Mesenteric fat pad (tissue), 1 donor: ENCODE results near the gene FAM20C. TPM values are rescaled to one million over a fixed set of nuclear protein-coding genes. Genes with fewer than 3 reads are reported as not detected.
"Not testable (repeated sequence)": the region's sequence is repeated elsewhere in the genome, so short reads cannot be mapped to it uniquely, and the experiment has no call there.

Source experiments
- DNase-seq: peaks from one replicate; pipeline ENCODE4 v3.0.0-alpha.2; 2020; ENCODE audit warnings: low spot score
- total RNA-seq: library from RNA; stranded (reverse); fragmentation: NEBNext Ultra II Directional; extraction: Animal tissue kit (Norgen Biotek cat#: 25700); gene quantifications from one replicate; pipeline ENCODE4 v1.2.1, GENCODE V29; 2021
- donor health status: DM: yes; HTN: yes; CAD: no.

Gene FAM20C
- total RNA-seq, 1 donor from 2014 or later = 121 TPM

DNA sequence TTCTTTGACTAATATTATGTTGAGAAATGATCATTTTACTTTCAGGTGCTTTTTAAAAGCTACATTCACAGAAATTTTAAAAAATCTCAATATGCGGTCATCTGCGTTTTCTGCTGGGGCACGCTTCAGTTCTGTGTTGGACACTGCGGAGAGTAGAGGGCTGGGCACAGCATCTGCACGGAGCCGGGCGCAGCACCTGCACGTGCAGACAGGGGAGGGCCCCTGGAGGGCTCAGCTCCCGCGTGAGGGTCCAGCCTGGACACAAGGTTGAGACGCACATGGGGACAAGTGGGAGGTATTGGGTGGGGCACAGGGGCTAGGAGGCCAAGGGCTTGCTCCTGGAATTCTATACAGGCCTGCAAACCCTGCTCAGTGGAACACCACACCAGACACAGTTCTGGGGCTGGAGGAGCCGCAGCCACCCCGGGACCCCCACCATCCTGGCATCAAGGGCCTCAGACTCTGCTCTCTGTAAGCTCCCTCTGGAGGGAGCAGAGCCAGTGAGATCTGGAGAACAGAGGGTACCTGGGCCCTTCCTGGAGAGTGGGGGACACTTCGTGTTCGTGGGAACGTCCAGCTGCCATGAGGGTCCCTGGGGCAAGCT, 20.4 kb upstream of the FAM20C start:
- no peak for DNase-seq

GRCh38 chr7:173209-173918, 19.0 kb upstream of the FAM20C start:
- DNase-seq = no peak

DNA sequence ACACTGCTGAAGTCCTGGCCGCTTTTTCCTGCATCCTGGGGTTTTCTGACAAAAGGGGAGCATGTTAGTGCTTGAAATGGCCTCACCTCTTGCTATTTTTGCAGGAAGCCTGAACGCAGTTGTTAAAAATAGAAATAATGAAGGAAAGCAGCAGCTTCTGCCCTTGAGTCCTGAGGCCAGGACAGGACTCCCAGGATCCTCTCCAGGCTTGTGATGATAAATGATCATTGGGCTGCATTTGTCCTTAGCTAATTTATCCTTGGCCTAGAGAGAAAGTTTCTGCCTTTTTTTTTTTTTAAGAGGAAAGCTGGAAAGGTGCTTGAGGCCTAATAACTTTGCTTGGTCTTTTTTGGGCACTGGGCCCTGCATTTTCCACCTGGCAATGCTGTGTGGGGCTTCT, 17.7 kb upstream of the FAM20C start:
- no peak for DNase-seq

GRCh38 chr7:175955-176354, 16.4 kb upstream of the FAM20C start:
- DNase-seq = no peak

DNA sequence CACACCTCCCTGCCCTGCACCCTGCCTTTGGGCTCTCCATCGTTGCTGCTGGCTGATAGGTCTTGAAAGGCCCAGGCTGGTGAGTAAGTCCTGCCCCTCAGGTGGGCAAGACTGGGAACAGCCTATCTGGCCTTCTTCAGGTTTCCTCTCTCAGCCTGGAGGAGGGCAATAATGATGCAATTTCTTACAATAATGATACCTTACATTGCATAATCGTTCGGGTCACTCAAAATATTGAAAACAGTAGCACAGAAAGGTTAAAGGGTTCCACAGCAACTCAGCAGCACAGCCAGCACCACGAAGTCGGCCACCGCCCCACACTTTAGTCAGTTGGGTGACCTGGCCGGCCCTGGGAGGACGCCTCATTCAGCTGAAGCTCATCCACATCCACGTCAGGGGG, 16.0 kb upstream of the FAM20C start:
- DNase-seq = no peak

- no peak for DNase-seq
Observed at GRCh38 chr7:176786-177459, 15.4 kb upstream of the FAM20C start.

DNA sequence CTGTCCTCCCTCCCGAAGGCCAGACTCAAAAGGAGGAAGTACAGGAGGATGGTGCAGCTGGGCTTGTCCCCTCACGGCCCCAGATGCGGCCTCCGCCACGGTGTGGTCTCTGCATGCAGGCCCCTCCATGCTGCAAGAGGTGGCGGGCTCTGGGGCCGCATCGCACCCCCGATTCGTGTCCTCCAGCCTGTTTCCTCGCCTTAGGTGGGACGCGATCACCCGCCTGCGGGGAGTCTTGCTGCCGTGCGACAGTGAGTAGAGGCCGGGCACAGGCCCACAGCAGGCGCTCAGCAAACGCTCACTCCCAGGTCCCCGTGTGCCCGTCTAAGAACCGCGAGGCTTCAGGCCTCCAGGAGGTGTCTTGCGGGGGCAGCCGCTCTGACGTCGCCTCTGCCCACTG, 13.9 kb upstream of the FAM20C start:
- no peak for DNase-seq

- no peak for DNase-seq
Observed at GRCh38 chr7:179209-179681, 13.1 kb upstream of the FAM20C start.

DNA sequence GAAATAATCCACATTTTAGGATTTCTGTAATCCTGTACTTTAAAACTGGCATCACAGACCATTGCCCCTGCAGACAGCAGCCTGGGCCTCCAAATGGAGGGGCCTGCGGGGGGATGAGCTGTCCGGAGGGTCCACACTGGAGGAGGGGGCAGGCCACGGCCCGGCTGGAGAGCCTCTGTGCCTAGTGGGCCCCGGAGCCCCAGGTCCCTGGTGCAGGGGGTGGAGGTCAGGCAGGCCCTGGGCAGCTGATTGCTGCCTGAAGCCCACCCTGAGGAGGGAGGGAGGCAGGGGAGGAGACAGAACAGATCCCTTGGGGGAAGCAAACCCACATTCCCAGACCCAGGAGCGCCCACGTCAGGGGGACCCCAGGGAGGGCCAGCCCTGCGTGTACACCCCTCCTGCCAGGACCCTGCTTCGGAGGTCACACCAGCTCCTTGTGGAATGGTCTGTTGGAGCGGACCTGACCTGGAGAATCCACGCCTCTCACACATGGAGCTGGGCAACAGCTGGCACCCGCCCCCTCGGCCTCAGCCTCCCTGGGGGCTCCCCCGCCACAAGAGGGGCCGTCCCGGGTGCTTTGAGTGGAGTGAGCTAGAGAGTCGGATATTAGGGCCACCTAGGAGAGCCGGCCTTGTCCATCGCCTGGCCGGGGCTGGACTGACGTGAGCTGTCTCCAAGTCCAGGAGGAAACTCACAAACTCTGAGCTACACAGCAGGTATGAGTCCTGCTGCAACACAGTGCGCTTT, 12.2 kb upstream of the FAM20C start:
- DNase-seq = no peak

DNA sequence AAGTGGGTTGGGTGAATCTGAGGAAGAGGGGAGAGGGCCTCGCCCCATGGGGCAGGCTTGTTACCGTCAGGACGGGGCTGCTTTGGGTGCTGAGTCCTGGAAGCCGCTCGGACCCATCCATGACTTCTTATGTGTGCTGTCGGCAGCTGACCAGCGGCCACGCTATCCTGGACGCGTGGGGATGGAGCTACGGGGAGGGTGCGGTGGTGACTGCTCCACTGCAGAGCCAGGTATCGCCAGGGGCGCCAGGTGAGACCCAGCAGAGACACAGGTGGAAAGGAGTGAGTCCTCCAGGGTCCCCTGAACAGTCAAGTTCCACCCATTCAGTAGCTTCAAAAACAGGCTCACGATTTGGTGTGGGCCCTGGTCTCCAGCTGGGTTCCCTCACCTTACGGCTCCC, 10.6 kb upstream of the FAM20C start:
- no peak for DNase-seq

- DNase-seq = not testable (repeated sequence)
Observed at GRCh38 chr7:182502-182901, 9.9 kb upstream of the FAM20C start.

- DNase-seq = no peak
Observed at GRCh38 chr7:183496-184292, 8.7 kb upstream of the FAM20C start.

DNA sequence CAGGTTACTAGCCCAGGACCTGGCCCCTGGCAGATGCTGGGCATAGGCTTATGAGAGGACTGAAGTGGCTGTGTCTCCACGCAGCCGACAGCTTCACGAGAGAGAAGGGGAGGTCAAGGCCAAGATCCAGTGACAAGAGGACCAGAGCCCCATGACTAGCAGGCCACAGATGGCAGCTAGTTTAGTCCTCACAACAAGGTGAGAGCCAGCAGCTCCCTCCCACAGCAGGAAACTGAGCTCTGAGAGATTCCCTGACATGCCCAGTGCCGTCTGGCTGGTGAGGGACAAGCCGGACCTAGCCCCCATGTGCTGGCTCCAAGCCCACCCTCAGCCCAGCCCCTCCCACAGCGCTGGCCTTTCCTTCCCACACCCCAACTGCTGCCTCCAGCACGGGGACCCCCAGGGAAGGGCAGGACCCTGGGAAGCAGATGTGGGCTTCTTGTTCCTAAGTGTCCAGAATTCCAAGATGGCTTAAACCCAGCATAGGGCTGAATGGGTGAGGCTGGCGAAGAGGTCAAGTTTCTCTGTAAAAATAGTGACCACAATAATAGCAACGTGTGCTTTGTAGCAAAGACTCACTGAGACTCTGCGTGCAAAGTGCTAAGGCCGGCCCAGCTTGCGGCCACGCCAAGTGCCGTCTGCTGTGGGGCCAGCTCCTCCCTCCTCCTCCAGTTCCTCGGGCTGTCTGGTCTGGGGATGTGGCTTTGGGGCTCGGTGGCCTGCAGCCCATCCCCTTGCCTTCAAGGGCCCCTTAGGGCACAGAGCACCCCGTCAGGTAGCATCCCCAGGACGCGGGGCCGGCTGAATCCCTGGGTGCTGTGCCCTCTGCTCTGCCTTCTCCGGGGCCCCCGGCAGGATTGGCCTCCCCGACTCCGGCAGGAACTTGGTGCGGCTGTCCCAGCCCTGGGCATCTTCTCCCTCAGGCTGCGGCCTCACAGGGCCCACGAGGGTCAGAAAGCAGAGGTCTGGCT, 7.8 kb upstream of the FAM20C start:
- no peak for DNase-seq

- DNase-seq = no peak
Observed at GRCh38 chr7:186516-187113, 5.8 kb upstream of the FAM20C start.

- DNase-seq = no peak
Observed at GRCh38 chr7:187227-187927, 5.0 kb upstream of the FAM20C start.

- no peak for DNase-seq
Observed at GRCh38 chr7:188174-188573, 4.2 kb upstream of the FAM20C start.

GRCh38 chr7:188727-189500, 3.5 kb upstream of the FAM20C start:
- DNase-seq = no peak

- no peak for DNase-seq
Observed at GRCh38 chr7:189719-190118, 2.7 kb upstream of the FAM20C start.
